HepG2 (cell line): ENCODE results near the gene MED19. TPM values are rescaled to one million over a fixed set of nuclear protein-coding genes. Genes with fewer than 3 reads are reported as not detected.

Experiments
- CERS6 ChIP-seq: sonication (generic); formaldehyde crosslinking; IDR thresholded peaks from 2 replicates; pipeline ENCODE4 v1.5.0; 2020; ENCODE audit warnings: missing genetic modification reagents
- HCFC1 ChIP-seq: fragments of 150-350 bp; IDR thresholded peaks from 2 replicates; pipeline ENCODE4 v1.6.1; 2014; ENCODE audit warnings: low read depth, low read length
- IKZF1 ChIP-seq: fragments of 450-650 bp; IDR thresholded peaks from 2 replicates; pipeline ENCODE4 v1.7.1; 2016
- KAT2B ChIP-seq: fragments of 150-350 bp; IDR thresholded peaks from 2 replicates; pipeline ENCODE4 v1.6.1; 2014; ENCODE audit warnings: low read depth, low read length, borderline replicate concordance
- MAFF ChIP-seq: IDR thresholded peaks from 2 replicates; pipeline ENCODE4 v1.6.1; 2011; ENCODE audit warnings: low read depth, low read length, improper control_type of control experiment
- MAFG ChIP-seq: sonication (generic); formaldehyde crosslinking; IDR thresholded peaks from 2 replicates; pipeline ENCODE4 v1.5.1; 2020; ENCODE audit warnings: mild to moderate bottlenecking, missing genetic modification reagents
- NFATC3 ChIP-seq: sonication (generic); formaldehyde crosslinking; IDR thresholded peaks from 2 replicates; pipeline ENCODE4 v1.5.1; 2020; ENCODE audit warnings: mild to moderate bottlenecking, missing genetic modification reagents
- PCBP2 ChIP-seq: fragments of 200-400 bp; formaldehyde crosslinking; optimal IDR thresholded peaks from 2 replicates; pipeline ENCODE3; 2018; ENCODE audit warnings: low read length, low read depth; ENCODE audit not compliant: poor library complexity, severe bottlenecking
- POLR2AphosphoS2 ChIP-seq: IDR thresholded peaks from 2 replicates; pipeline ENCODE4 v1.6.1; 2011; ENCODE audit warnings: low read depth, low read length, improper control_type of control experiment
- REXO4 ChIP-seq: sonication (generic); formaldehyde crosslinking; IDR thresholded peaks from 2 replicates; pipeline ENCODE4 v1.8.0; 2022; ENCODE audit warnings: missing genetic modification reagents, mild to moderate bottlenecking, borderline replicate concordance
- SAP130 ChIP-seq: IDR thresholded peaks from 2 replicates; pipeline ENCODE4 v1.6.1; 2016; ENCODE audit warnings: low read depth
- SMYD3 ChIP-seq: sonication (generic); formaldehyde crosslinking; IDR thresholded peaks from 2 replicates; pipeline ENCODE4 v1.8.1; 2023; ENCODE audit warnings: mild to moderate bottlenecking, missing genetic modification reagents
- TEAD3 ChIP-seq: optimal IDR thresholded peaks from 2 replicates; pipeline ENCODE3; 2016; ENCODE audit warnings: borderline replicate concordance
- ZBTB8A ChIP-seq: sonication (generic); formaldehyde crosslinking; IDR thresholded peaks from 2 replicates; pipeline ENCODE4 v1.4.0; 2020; ENCODE audit warnings: mild to moderate bottlenecking, low read depth, missing genetic modification reagents, borderline replicate concordance
- ZFP82 ChIP-seq: sonication (generic); formaldehyde crosslinking; IDR thresholded peaks from 2 replicates; pipeline ENCODE4 v1.5.1; 2020; ENCODE audit warnings: mild to moderate bottlenecking, missing genetic modification reagents, borderline replicate concordance
- ZNF138 ChIP-seq: sonication (generic); formaldehyde crosslinking; IDR thresholded peaks from 2 replicates; pipeline ENCODE4 v1.5.0; 2020; ENCODE audit warnings: mild to moderate bottlenecking, low read depth, missing genetic modification reagents
- ZNF143 ChIP-seq: sonication (generic); formaldehyde crosslinking; IDR thresholded peaks from 2 replicates; pipeline ENCODE4 v1.4.0; 2020; ENCODE audit warnings: missing genetic modification reagents
- ZNF180 ChIP-seq: sonication (generic); formaldehyde crosslinking; IDR thresholded peaks from 2 replicates; pipeline ENCODE4 v1.4.0; 2020; ENCODE audit warnings: low read depth, missing genetic modification reagents, borderline replicate concordance
- ZNF549 ChIP-seq: sonication (generic); formaldehyde crosslinking; IDR thresholded peaks from 2 replicates; pipeline ENCODE4 v1.5.0; 2020; ENCODE audit warnings: missing genetic modification reagents
- ZNF550 ChIP-seq: sonication (generic); formaldehyde crosslinking; IDR thresholded peaks from 2 replicates; pipeline ENCODE4 v1.4.0; 2020; ENCODE audit warnings: mild to moderate bottlenecking, missing genetic modification reagents, borderline replicate concordance
- ZNF704 ChIP-seq: sonication (generic); formaldehyde crosslinking; IDR thresholded peaks from 2 replicates; pipeline ENCODE4 v1.8.1; 2023; ENCODE audit warnings: mild to moderate bottlenecking, inconsistent platforms, moderate library complexity, missing genetic modification reagents, borderline replicate concordance
- ZNF766 ChIP-seq: sonication (generic); formaldehyde crosslinking; IDR thresholded peaks from 2 replicates; pipeline ENCODE4 v1.5.0; 2020; ENCODE audit warnings: missing genetic modification reagents, borderline replicate concordance
- polyA plus RNA-seq, 8 experiments: library from polyadenylated mRNA; depleted of rRNA in 3 of 8; stranded (reverse) in 7 of 8; unstranded in 1 of 8; fragments of >200 nt; fragmentation: Illumina TruSeq in 4 of 8; extraction: Trizol in 4 of 8; gene quantifications; 2 replicates each; pipeline versions ENCODE4 v1.2.1 to v1.2.3, GENCODE V29; 2011 to 2016; ENCODE audit warnings: low read depth in 4 of 8, missing spikeins in 1 of 8, mixed read lengths in 1 of 8; ENCODE audit not compliant: insufficient read depth in 1 of 8
- total RNA-seq, 5 experiments: library from RNA; depleted of rRNA; stranded (reverse); fragments of >200 nt; fragmentation: Illumina TruSeq; extraction: Trizol; gene quantifications; 2 replicates each; pipeline ENCODE4 v1.2.3, GENCODE V29; 2016; ENCODE audit warnings: low read depth in 1 of 5
- TF ChIP-seq, protein P1 (sequence below): sonication (generic); IDR thresholded peaks from 2 replicates; pipeline ENCODE4 v1.6.1; 2016; ENCODE audit warnings: low read depth, borderline replicate concordance
- TF ChIP-seq, protein P2 (sequence below), 2 experiments: IDR thresholded peaks; 2 replicates each; pipeline ENCODE4 v1.6.1; 2011 to 2012; ENCODE audit warnings: low read length in 2 of 2, borderline replicate concordance in 1 of 2, low read depth in 1 of 2, mild to moderate bottlenecking in 1 of 2, moderate library complexity in 1 of 2
- TF ChIP-seq, protein P3 (sequence below): sonication (generic); formaldehyde crosslinking; IDR thresholded peaks from 2 replicates; pipeline ENCODE4 v1.5.0; 2020; ENCODE audit warnings: missing genetic modification reagents

The MED19 gene
- total and polyA plus RNA-seq, 2 of the 13 experiments (the other 11 are each of a cell fraction or from before 2014, with no cell fraction given), result 12.9 to 13.8 TPM

DNA sequence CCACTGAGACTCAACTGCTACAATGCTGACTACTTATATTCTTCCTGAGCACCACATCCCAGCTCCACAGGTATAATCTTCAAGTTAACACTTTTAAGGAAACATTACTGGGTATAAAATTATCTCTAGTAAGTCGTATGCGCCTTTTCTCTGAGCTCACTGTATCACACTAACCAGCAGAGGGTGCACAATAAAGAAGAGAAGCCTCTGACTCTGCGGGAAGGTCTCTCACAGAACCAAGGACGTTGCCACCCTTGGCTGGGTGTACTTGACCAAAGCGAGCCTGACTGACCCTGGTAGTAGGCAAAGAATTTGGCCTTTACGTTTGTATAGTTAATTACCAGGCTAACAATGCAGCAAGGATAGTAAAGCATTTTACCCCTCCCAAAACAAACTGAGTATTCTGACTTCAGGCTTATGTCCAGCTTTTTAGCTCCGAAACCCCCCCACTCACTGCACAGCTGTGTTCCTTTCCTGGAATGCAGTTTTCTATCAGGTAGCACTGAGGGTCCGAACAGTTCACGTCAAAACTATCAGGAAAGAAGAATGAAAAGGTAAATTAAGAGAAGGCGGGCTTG is 39.8 kb upstream of the MED19 start, which contains the start of gene BTBD18 (continued):
- no peak for TF ChIP-seq CERS6 (CRISPR knock-in tag)
- no peak for TF ChIP-seq KAT2B
- TF ChIP-seq ZFP82, result no peak
- no peak for TF ChIP-seq MAFF
- no peak for TF ChIP-seq ZNF180 (CRISPR knock-in tag)
- TF ChIP-seq TEAD3 (CRISPR knock-in tag), result no peak
- no peak for TF ChIP-seq IKZF1
- no peak for TF ChIP-seq ZNF143 (CRISPR knock-in tag)
- TF ChIP-seq, protein P1, sequence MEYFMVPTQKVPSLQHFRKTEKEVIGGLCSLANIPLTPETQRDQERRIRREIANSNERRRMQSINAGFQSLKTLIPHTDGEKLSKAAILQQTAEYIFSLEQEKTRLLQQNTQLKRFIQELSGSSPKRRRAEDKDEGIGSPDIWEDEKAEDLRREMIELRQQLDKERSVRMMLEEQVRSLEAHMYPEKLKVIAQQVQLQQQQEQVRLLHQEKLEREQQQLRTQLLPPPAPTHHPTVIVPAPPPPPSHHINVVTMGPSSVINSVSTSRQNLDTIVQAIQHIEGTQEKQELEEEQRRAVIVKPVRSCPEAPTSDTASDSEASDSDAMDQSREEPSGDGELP, result no peak
- no peak for TF ChIP-seq ZNF138 (CRISPR knock-in tag)
- no peak for TF ChIP-seq ZNF549 (CRISPR knock-in tag)
- TF ChIP-seq POLR2AphosphoS2, result no peak
- no peak for TF ChIP-seq PCBP2
- no peak for TF ChIP-seq HCFC1
- TF ChIP-seq ZNF766 (CRISPR knock-in tag), result no peak
- TF ChIP-seq ZNF704 (CRISPR knock-in tag), result no peak
- TF ChIP-seq, protein P2, sequence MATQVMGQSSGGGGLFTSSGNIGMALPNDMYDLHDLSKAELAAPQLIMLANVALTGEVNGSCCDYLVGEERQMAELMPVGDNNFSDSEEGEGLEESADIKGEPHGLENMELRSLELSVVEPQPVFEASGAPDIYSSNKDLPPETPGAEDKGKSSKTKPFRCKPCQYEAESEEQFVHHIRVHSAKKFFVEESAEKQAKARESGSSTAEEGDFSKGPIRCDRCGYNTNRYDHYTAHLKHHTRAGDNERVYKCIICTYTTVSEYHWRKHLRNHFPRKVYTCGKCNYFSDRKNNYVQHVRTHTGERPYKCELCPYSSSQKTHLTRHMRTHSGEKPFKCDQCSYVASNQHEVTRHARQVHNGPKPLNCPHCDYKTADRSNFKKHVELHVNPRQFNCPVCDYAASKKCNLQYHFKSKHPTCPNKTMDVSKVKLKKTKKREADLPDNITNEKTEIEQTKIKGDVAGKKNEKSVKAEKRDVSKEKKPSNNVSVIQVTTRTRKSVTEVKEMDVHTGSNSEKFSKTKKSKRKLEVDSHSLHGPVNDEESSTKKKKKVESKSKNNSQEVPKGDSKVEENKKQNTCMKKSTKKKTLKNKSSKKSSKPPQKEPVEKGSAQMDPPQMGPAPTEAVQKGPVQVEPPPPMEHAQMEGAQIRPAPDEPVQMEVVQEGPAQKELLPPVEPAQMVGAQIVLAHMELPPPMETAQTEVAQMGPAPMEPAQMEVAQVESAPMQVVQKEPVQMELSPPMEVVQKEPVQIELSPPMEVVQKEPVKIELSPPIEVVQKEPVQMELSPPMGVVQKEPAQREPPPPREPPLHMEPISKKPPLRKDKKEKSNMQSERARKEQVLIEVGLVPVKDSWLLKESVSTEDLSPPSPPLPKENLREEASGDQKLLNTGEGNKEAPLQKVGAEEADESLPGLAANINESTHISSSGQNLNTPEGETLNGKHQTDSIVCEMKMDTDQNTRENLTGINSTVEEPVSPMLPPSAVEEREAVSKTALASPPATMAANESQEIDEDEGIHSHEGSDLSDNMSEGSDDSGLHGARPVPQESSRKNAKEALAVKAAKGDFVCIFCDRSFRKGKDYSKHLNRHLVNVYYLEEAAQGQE (IDR thresholded peaks at IDR 0.05; ENCODE audit: borderline replicate concordance in 1 of 2, low read depth in 1 of 2, low read length in 2 of 2), result no peak
- no peak for TF ChIP-seq NFATC3 (CRISPR knock-in tag)
- no peak for TF ChIP-seq REXO4 (CRISPR knock-in tag)
- no peak for TF ChIP-seq MAFG (CRISPR knock-in tag)
- TF ChIP-seq ZNF550 (CRISPR knock-in tag), result no peak
- TF ChIP-seq SMYD3, result no peak
- TF ChIP-seq SAP130 (CRISPR knock-in tag), result peak; percentile 34; the same call in 1 of the 2 replicates
- no peak for TF ChIP-seq ZBTB8A (CRISPR knock-in tag)
- TF ChIP-seq, protein P3, sequence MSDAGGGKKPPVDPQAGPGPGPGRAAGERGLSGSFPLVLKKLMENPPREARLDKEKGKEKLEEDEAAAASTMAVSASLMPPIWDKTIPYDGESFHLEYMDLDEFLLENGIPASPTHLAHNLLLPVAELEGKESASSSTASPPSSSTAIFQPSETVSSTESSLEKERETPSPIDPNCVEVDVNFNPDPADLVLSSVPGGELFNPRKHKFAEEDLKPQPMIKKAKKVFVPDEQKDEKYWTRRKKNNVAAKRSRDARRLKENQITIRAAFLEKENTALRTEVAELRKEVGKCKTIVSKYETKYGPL, result no peak
